Measurements from ENCODE around the gene MRTFB. TPM values are rescaled to one million over a fixed set of nuclear protein-coding genes. Genes with fewer than 3 reads are reported as not detected.

Gene MRTFB
- total and polyA plus RNA-seq, 2 of the 13 experiments (the other 11 are each of a cell fraction or from before 2014, with no cell fraction given) = 11.4 to 14.0 TPM

- TF ChIP-seq ELK4 (CRISPR knock-in tag; IDR thresholded peaks at IDR 0.05; ENCODE audit: borderline replicate concordance) (no peak), KAT2B (IDR thresholded peaks at IDR 0.05; ENCODE audit: borderline replicate concordance, low read depth, low read length) (no peak), EHMT2 (IDR thresholded peaks at IDR 0.05; ENCODE audit: borderline replicate concordance, low read depth, low read length) (0 out of 2 replicates have a peak, but pooled peaks have one; percentile 33), TBL1XR1 (IDR thresholded peaks at IDR 0.05; ENCODE audit: borderline replicate concordance, low read length, partially characterized antibody) (no peak), TSC22D2 (CRISPR knock-in tag; IDR thresholded peaks at IDR 0.05; ENCODE audit: borderline replicate concordance) (no peak), SNAPC4 (CRISPR knock-in tag; IDR thresholded peaks at IDR 0.05) (no peak), HDAC2 (CRISPR knock-in tag; IDR thresholded peaks at IDR 0.05) (peak; percentile 41; the same call in 1 of the 2 replicates), CHCHD3 (CRISPR knock-in tag; IDR thresholded peaks at IDR 0.05) (no peak), SP1 (IDR thresholded peaks at IDR 0.05) (no peak), SP1 (CRISPR knock-in tag; IDR thresholded peaks at IDR 0.05) (no peak), PATZ1 (CRISPR knock-in tag; IDR thresholded peaks at IDR 0.05) (no peak), HNF4A (CRISPR knock-in tag; IDR thresholded peaks at IDR 0.05) (peak; percentile 64), AHDC1 (CRISPR knock-in tag; IDR thresholded peaks at IDR 0.05; ENCODE audit: borderline replicate concordance) (no peak), ZNF746 (CRISPR knock-in tag; IDR thresholded peaks at IDR 0.05) (no peak)
Observed at GRCh38 chr16:14111713-14112538, 40.8 kb downstream of the MRTFB start (continued).

Data from HepG2 (cell line).